HUES64 (cell line): ENCODE data around the gene ADORA2B.

Source experiments
- H3K27ac ChIP-seq: 2 replicates; pipeline ENCODE4 v1.7.0; 2013; ENCODE audit warnings: low read depth, low read length, inconsistent platforms
- H3K27me3 ChIP-seq: 2 replicates; pipeline ENCODE4 v1.6.1; 2013; ENCODE audit warnings: mild to moderate bottlenecking, low read length; ENCODE audit not compliant: insufficient read depth
- H3K36me3 ChIP-seq: 2 replicates; pipeline ENCODE4 v1.6.1; 2013; ENCODE audit warnings: mild to moderate bottlenecking, low read length; ENCODE audit not compliant: insufficient read depth
- H3K4me1 ChIP-seq: 2 replicates; pipeline ENCODE4 v1.6.1; 2013; ENCODE audit warnings: mild to moderate bottlenecking, low read length, moderate library complexity; ENCODE audit not compliant: insufficient read depth
- H3K4me3 ChIP-seq: 2 replicates; pipeline ENCODE4 v1.5.1; 2013; ENCODE audit warnings: mild to moderate bottlenecking, low read length, moderate library complexity
- H3K9ac ChIP-seq: 2 replicates; pipeline ENCODE4 v1.6.1; 2013; ENCODE audit warnings: mild to moderate bottlenecking, low read depth, low read length
- H3K9me3 ChIP-seq: 2 replicates; pipeline ENCODE4 v1.6.1; 2013; ENCODE audit warnings: low read depth, low read length; ENCODE audit not compliant: insufficient read depth
- WGBS: fragments of 150-250, 120-280 bp; methylation state at CpG from one replicate; pipeline ENCODE4 v1.1.7; 2013; ENCODE audit warnings: missing lambda C conversion rate; 5-methylcytosine and 5-hydroxymethylcytosine counted together

Gene ADORA2B

DNA sequence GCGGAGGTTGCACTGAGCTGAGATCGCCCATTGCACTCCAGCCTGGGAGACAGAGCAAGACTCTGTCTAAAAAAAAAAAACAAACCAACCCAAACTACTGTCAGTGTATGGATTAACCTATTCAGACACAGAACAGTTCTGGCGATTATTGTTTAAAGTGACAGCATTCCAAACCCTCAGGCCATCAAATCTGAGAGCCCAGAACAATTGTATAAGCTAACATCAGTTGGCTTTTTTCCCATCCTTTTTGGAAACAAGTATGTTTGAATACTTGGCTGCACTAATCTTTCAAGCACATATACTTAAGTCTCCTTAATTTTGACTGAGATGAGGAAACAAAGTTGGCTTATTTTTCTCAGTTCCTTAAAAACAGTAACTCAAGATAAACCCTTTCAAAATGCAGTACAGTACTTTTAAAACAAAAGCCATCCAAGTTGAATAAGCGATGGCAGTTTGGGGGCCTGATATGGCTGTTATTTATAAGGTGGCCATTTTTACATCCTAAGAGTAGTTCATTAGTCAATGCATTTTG lies 53.2 kb downstream of the ADORA2B start:
- 90% methylated on average over 3 of the region's 4 CpGs for WGBS
- H3K4me3 ChIP-seq, result peak overlapping the region; percentile 89; the same call in 1 of the 2 replicates
- no peaks in the 10 kb centered on the region for H3K27me3 ChIP-seq
- H3K36me3 ChIP-seq, result peaks cover 30% of the 10 kb centered on the region
- H3K27ac ChIP-seq, result no peak overlapping the region
- no peak overlapping the region for H3K9ac ChIP-seq
- H3K4me1 ChIP-seq, result peaks cover 4% of the 10 kb centered on the region; the same call in 1 of the 2 replicates
- peaks cover 6% of the 10 kb centered on the region for H3K9me3 ChIP-seq

DNA sequence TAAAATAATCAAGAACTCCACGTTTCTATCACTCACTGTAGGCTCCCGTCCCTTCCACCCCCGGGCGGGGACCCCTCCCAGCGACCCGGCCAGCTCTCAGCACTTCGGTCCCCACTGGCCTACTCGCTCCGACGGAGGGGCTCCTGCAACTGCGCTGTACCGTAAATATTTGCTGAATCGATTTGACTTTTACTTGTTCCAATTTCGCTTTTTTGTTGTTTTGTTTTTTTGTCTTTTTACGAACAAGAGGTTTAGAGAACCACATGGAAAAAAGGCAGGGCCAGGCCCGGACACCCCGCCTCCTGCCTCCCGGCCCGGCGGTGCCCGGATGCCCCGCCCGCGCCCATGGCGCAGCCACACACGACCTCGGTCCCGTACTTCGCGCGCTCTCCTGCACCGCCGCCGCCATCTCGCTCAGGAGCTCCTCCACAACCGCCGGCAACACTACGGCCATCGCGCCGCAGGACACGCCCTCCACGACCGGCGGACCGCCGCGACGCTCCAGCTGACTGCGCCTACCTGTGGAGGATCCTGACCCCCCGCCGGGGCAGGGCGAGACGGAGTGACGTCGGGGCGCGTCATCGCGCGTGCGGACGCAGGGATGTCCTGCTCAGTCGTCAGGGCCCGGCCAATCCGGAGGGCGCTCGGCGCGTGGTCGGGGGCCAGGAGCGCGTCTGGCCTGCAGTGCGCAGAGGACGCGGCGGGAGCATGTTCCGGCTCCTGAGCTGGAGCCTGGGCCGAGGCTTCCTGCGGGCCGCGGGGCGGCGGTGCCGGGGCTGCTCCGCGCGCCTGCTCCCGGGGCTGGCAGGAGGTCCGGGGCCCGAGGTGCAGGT lies 54.4 kb downstream of the ADORA2B start, which contains the start of the genes TTC19 and ZSWIM7:
Gene TTC19 (plus strand): TSS at position 684 of the 833 bp plus-strand sequence. CDS start 25 bp downstream, at position 709.
Gene ZSWIM7 (minus strand): TSS at position 564 of the 833 bp plus-strand sequence. CDS start 110 bp downstream, at position 454.
- WGBS, result under 1% methylated on average over 91 of the region's 91 CpGs
- peak within 1 kb of the TSS; percentile 89 for H3K4me3 ChIP-seq

GRCh38 chr17:15999974-16000827 lies 55.3 kb downstream of the ADORA2B start:
- WGBS, result 1% methylated on average over 64 of the region's 64 CpGs
- peaks cover 6% of the 10 kb centered on the region for H3K9me3 ChIP-seq
- peak overlapping the region; percentile 98 for H3K27ac ChIP-seq
- peaks cover 4% of the 10 kb centered on the region; the same call in 1 of the 2 replicates for H3K4me1 ChIP-seq
- H3K4me3 ChIP-seq, result peak overlapping the region; percentile 89
- peaks cover 46% of the 10 kb centered on the region for H3K36me3 ChIP-seq
- peak overlapping the region; percentile 97 for H3K9ac ChIP-seq
- H3K27me3 ChIP-seq, result no peaks in the 10 kb centered on the region

More for the DNA sequence above, 54.4 kb downstream of the ADORA2B start, which contains the start of the genes TTC19 and ZSWIM7:
- Histone ChIP-seq H3K36me3 (peaks cover 42% of the 10 kb centered on the region), H3K4me1 (peaks cover 4% of the 10 kb centered on the region; the same call in 1 of the 2 replicates), H3K9me3 (peaks cover 6% of the 10 kb centered on the region), H3K27me3 (no peaks in the 10 kb centered on the region), H3K27ac (peak within 1 kb of the TSS; percentile 98), H3K9ac (peak within 1 kb of the TSS; percentile 97)

- H3K27ac ChIP-seq, result no peak overlapping the region
- H3K27me3 ChIP-seq, result no peaks in the 10 kb centered on the region
- H3K9me3 ChIP-seq, result peaks cover 6% of the 10 kb centered on the region
- peaks cover 4% of the 10 kb centered on the region; the same call in 1 of the 2 replicates for H3K4me1 ChIP-seq
- peak overlapping the region; percentile 89 for H3K4me3 ChIP-seq
- H3K9ac ChIP-seq, result no peak overlapping the region
- H3K36me3 ChIP-seq, result peaks cover 58% of the 10 kb centered on the region
Measured at GRCh38 chr17:16001226-16001897, 56.4 kb downstream of the ADORA2B start.

- Histone ChIP-seq H3K27me3 (no peaks in the 10 kb centered on the region), H3K4me1 (peaks cover 4% of the 10 kb centered on the region; the same call in 1 of the 2 replicates), H3K4me3 (no peak overlapping the region), H3K9me3 (peaks cover 6% of the 10 kb centered on the region), H3K36me3 (peaks cover 72% of the 10 kb centered on the region), H3K27ac (no peak overlapping the region), H3K9ac (no peak overlapping the region)
- 100% methylated on average over 2 of the region's 2 CpGs for WGBS
Measured at GRCh38 chr17:16002708-16003260, 57.9 kb downstream of the ADORA2B start.

DNA sequence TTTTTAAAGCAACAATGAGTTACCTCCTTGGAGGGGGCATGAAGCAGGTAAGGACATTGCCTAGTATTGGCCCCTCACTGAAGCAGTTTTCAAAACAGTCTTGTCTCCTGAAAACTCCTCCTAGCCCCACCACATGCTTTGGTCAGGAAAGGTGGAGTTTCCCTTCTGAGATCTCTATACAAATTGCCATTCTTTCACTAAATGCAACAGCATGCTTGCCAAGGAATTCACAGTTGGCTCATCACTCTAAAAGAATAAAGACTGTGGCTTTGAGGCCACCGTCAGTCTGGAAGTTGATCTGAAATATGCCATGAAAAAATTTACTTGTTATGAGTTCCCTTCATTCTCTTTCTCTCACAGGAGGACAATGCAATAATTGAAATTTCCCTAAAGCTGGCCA lies 58.9 kb downstream of the ADORA2B start:
- Histone ChIP-seq H3K27ac (no peak overlapping the region), H3K4me1 (peaks cover 4% of the 10 kb centered on the region; the same call in 1 of the 2 replicates), H3K27me3 (no peaks in the 10 kb centered on the region), H3K9me3 (peaks cover 6% of the 10 kb centered on the region), H3K36me3 (peaks cover 82% of the 10 kb centered on the region), H3K9ac (no peak overlapping the region), H3K4me3 (no peak overlapping the region)
- WGBS, result 91% methylated on average over 1 of the region's 1 CpG

- Histone ChIP-seq H3K4me3 (no peak overlapping the region), H3K27ac (no peak overlapping the region), H3K9ac (no peak overlapping the region), H3K9me3 (peaks cover 6% of the 10 kb centered on the region), H3K36me3 (peaks cover 95% of the 10 kb centered on the region), H3K27me3 (no peaks in the 10 kb centered on the region), H3K4me1 (peaks cover 3% of the 10 kb centered on the region; the same call in 1 of the 2 replicates)
- WGBS, result 91% methylated on average over 1 of the region's 1 CpG
Measured at GRCh38 chr17:16005636-16006035, 60.7 kb downstream of the ADORA2B start.

GRCh38 chr17:16007439-16007838 lies 62.5 kb downstream of the ADORA2B start:
- Histone ChIP-seq H3K4me3 (no peak overlapping the region), H3K36me3 (peaks cover 94% of the 10 kb centered on the region), H3K9ac (no peak overlapping the region), H3K4me1 (no peaks in the 10 kb centered on the region), H3K27me3 (no peaks in the 10 kb centered on the region), H3K9me3 (no peaks in the 10 kb centered on the region), H3K27ac (no peak overlapping the region)
- 96% methylated on average over 3 of the region's 3 CpGs for WGBS

DNA sequence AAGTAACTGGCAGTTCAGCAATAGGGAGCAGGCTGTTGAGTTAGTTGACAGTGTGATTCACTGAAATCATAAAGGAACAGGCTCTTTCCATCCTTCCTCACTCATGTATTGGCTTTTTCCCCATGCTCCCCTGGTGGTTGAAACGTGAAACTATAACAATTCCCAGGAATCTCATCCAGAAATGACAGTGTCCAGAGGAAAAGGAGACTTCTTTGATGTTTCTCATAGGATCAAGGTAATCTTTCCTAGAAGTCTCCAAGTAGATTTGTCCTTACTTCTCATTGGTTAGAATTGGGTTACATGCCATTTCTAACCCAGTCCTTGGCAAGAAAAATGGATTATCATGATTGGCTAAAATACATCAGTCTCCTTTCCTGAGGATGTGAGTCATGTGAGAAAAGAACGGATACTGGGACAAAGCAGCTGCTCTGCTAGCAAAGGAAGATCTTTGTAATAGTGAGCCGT lies 69.0 kb downstream of the ADORA2B start:
- Histone ChIP-seq H3K27ac (no peak overlapping the region), H3K9me3 (no peaks in the 10 kb centered on the region), H3K4me1 (no peaks in the 10 kb centered on the region), H3K4me3 (no peak overlapping the region), H3K36me3 (peaks cover 87% of the 10 kb centered on the region), H3K27me3 (no peaks in the 10 kb centered on the region), H3K9ac (no peak overlapping the region)
- 72% methylated on average over 3 of the region's 3 CpGs for WGBS

DNA sequence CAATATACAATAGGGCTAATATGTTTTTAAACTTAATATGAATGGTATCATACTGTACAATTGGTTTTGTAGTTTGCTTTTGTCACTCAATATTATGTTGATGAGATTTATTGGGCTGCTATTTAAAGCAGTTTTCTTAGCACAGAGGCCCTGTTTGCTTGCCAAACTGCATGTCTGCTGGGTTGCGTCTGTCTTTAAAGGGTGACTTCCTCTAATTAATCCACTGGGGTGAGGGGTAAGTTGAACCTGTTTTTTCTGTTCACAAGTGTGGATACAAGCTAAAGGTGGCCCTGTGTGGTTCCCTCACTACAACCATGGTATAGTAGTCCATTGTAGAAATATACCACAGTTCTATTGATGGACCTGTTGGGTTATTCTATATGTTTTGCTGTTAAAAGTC lies 74.4 kb downstream of the ADORA2B start:
- Histone ChIP-seq H3K36me3 (peaks cover 89% of the 10 kb centered on the region), H3K9ac (no peak overlapping the region)

More for the DNA sequence above, 74.4 kb downstream of the ADORA2B start:
- no peaks in the 10 kb centered on the region for H3K27me3 ChIP-seq
- H3K27ac ChIP-seq, result no peak overlapping the region
- no peaks in the 10 kb centered on the region for H3K9me3 ChIP-seq
- WGBS, result 93% methylated on average over 1 of the region's 1 CpG
- H3K4me3 ChIP-seq, result no peak overlapping the region
- H3K4me1 ChIP-seq, result no peaks in the 10 kb centered on the region
